Measurements from ENCODE around the gene C1QTNF2. TPM values are rescaled to one million over a fixed set of nuclear protein-coding genes. Genes with fewer than 3 reads are reported as not detected.

C1QTNF2 gene
- total RNA-seq, 1 donor from 2014 or later: 0.42 TPM

- Mint-ChIP-seq H3K27me3 (ENCODE audit: low read depth) (no peaks in the 10 kb centered on the region), H3K27ac (ENCODE audit: unreplicated experiment) (no peak overlapping the region), H3K9me3 (no peaks in the 10 kb centered on the region), H3K4me3 (no peak overlapping the region), H3K4me1 (no peaks in the 10 kb centered on the region), H3K36me3 (ENCODE audit: low read depth) (no peaks in the 10 kb centered on the region)
- DNase-seq (ENCODE audit: low read depth, low spot score): no peak
- TF ChIP-seq CTCF (conservative IDR thresholded peaks at IDR 0.05): no peak
These were observed 36.7 kb downstream of the C1QTNF2 start for GRCh38 chr5:160333721-160334120.

GRCh38 chr5:160330212-160330611 lies 40.2 kb downstream of the C1QTNF2 start:
- no peak overlapping the region for H3K27ac Mint-ChIP-seq (ENCODE audit: unreplicated experiment)
- no peak for TF ChIP-seq CTCF (conservative IDR thresholded peaks at IDR 0.05)
- no peaks in the 10 kb centered on the region for H3K9me3 Mint-ChIP-seq
- H3K4me1 Mint-ChIP-seq: peaks cover 7% of the 10 kb centered on the region
- H3K27me3 Mint-ChIP-seq (ENCODE audit: low read depth): no peaks in the 10 kb centered on the region
- H3K4me3 Mint-ChIP-seq: no peak overlapping the region
- no peak for DNase-seq (ENCODE audit: low read depth, low spot score)
- no peaks in the 10 kb centered on the region for H3K36me3 Mint-ChIP-seq (ENCODE audit: low read depth)

GRCh38 chr5:160327818-160328217 lies 42.6 kb downstream of the C1QTNF2 start:
- Mint-ChIP-seq H3K4me1 (peaks cover 7% of the 10 kb centered on the region), H3K27me3 (ENCODE audit: low read depth) (no peaks in the 10 kb centered on the region), H3K36me3 (ENCODE audit: low read depth) (no peaks in the 10 kb centered on the region), H3K9me3 (no peaks in the 10 kb centered on the region), H3K27ac (ENCODE audit: unreplicated experiment) (no peak overlapping the region), H3K4me3 (no peak overlapping the region)
- no peak for TF ChIP-seq CTCF (conservative IDR thresholded peaks at IDR 0.05)
- no peak for DNase-seq (ENCODE audit: low read depth, low spot score)

GRCh38 chr5:160326981-160327380 lies 43.4 kb downstream of the C1QTNF2 start:
- no peaks in the 10 kb centered on the region for H3K27me3 Mint-ChIP-seq (ENCODE audit: low read depth)
- DNase-seq (ENCODE audit: low read depth, low spot score): no peak
- H3K4me1 Mint-ChIP-seq: peaks cover 7% of the 10 kb centered on the region
- H3K4me3 Mint-ChIP-seq: no peak overlapping the region
- no peaks in the 10 kb centered on the region for H3K36me3 Mint-ChIP-seq (ENCODE audit: low read depth)
- H3K9me3 Mint-ChIP-seq: no peaks in the 10 kb centered on the region
- no peak for TF ChIP-seq CTCF (conservative IDR thresholded peaks at IDR 0.05)
- no peak overlapping the region for H3K27ac Mint-ChIP-seq (ENCODE audit: unreplicated experiment)

- no peak for DNase-seq (ENCODE audit: low read depth, low spot score)
- Mint-ChIP-seq H3K4me3 (no peak overlapping the region), H3K4me1 (peaks cover 7% of the 10 kb centered on the region), H3K27me3 (ENCODE audit: low read depth) (no peaks in the 10 kb centered on the region), H3K27ac (ENCODE audit: unreplicated experiment) (no peak overlapping the region), H3K36me3 (ENCODE audit: low read depth) (no peaks in the 10 kb centered on the region), H3K9me3 (no peaks in the 10 kb centered on the region)
- no peak for TF ChIP-seq CTCF (conservative IDR thresholded peaks at IDR 0.05)
These were observed 44.7 kb downstream of the C1QTNF2 start for GRCh38 chr5:160325716-160326115.

GRCh38 chr5:160324886-160325285 lies 45.5 kb downstream of the C1QTNF2 start:
- no peaks in the 10 kb centered on the region for H3K9me3 Mint-ChIP-seq

More at GRCh38 chr5:160324886-160325285, 45.5 kb downstream of the C1QTNF2 start:
- TF ChIP-seq CTCF (conservative IDR thresholded peaks at IDR 0.05): no peak
- no peak overlapping the region for H3K4me3 Mint-ChIP-seq
- no peak overlapping the region for H3K27ac Mint-ChIP-seq (ENCODE audit: unreplicated experiment)
- H3K36me3 Mint-ChIP-seq (ENCODE audit: low read depth): no peaks in the 10 kb centered on the region
- H3K27me3 Mint-ChIP-seq (ENCODE audit: low read depth): no peaks in the 10 kb centered on the region
- H3K4me1 Mint-ChIP-seq: peaks cover 7% of the 10 kb centered on the region
- no peak for DNase-seq (ENCODE audit: low read depth, low spot score)

Data from neural crest cell (in vitro differentiated cells).